ENCODE data around the gene RPS6KB1.

- TF ChIP-seq CTCF (conservative IDR thresholded peaks at IDR 0.05 in 1 of 2, IDR thresholded peaks at IDR 0.05 in 1 of 2; ENCODE audit: extremely low read depth in 1 of 2, insufficient read depth in 1 of 2, low read depth in 1 of 2, low read length in 2 of 2) (no peak), EZH2 (IDR thresholded peaks at IDR 0.05; ENCODE audit: borderline replicate concordance, low read length) (no peak)
Observed at GRCh38 chr17:59884861-59885260, 8.1 kb upstream of the RPS6KB1 start.
